GM18502 (cell line): Measurements from ENCODE around the gene APOL1.

ENCODE experiments used
- ATAC-seq: cut with Tn5 transposase; IDR thresholded peaks from one replicate; pipeline ENCODE4 v1.9.1; 2021; ENCODE audit warnings: mild to moderate bottlenecking; ENCODE audit not compliant: unreplicated experiment, poor library complexity

The APOL1 gene

GRCh38 chr22:36303115-36303467, 50.2 kb downstream of the APOL1 start:
- no peak for ATAC-seq

GRCh38 chr22:36303874-36304273, 50.9 kb downstream of the APOL1 start:
- no peak for ATAC-seq

GRCh38 chr22:36304429-36304828, 51.5 kb downstream of the APOL1 start:
- no peak for ATAC-seq

GRCh38 chr22:36305813-36306212, 52.9 kb downstream of the APOL1 start:
- ATAC-seq: no peak

GRCh38 chr22:36306227-36306626, 53.3 kb downstream of the APOL1 start:
- ATAC-seq: no peak

- no peak for ATAC-seq
Measured at GRCh38 chr22:36308880-36309279, 55.9 kb downstream of the APOL1 start.

- no peak for ATAC-seq
Measured at GRCh38 chr22:36311386-36312085, 58.6 kb downstream of the APOL1 start.

GRCh38 chr22:36315325-36315724, 62.4 kb downstream of the APOL1 start:
- no peak for ATAC-seq

GRCh38 chr22:36316419-36316818, 63.5 kb downstream of the APOL1 start:
- ATAC-seq: no peak
